ENCODE data around the gene MYPN. TPM values are rescaled to one million over a fixed set of nuclear protein-coding genes. Genes with fewer than 3 reads are reported as not detected.

Gene MYPN
- total RNA-seq, 3 donors from 2014 or later = 0.47 to 1.8 (median 0.93) TPM

- ATAC-seq (no peak), DNase-seq (no peak)
- Histone ChIP-seq H3K4me1 (ENCODE audit: low read depth) (no peaks in the 10 kb centered on the region), H3K36me3 (ENCODE audit: low read depth) (no peaks in the 10 kb centered on the region), H3K9me3 (no peaks in the 10 kb centered on the region), H3K4me3 (no peak overlapping the region)
- intact Hi-C loops (cut with DNase I, micrococcal nuclease) = loop anchor here in 1 of 2 donors (10.0 kb wide), 1 partner anchor 74 kb away; no protein-coding TSS in a partner anchor
- TF ChIP-seq CTCF (IDR thresholded peaks at IDR 0.05) = no peak
Observed at GRCh38 chr10:68080853-68081431, 28.3 kb upstream of the MYPN start.

- Histone ChIP-seq H3K9me3 (no peaks in the 10 kb centered on the region), H3K4me1 (ENCODE audit: low read depth) (no peaks in the 10 kb centered on the region), H3K36me3 (ENCODE audit: low read depth) (no peaks in the 10 kb centered on the region), H3K4me3 (no peak overlapping the region)
- no peak for TF ChIP-seq CTCF (IDR thresholded peaks at IDR 0.05)
- no peak for DNase-seq
- ATAC-seq = no peak
- intact Hi-C loops (cut with DNase I, micrococcal nuclease) = loop anchor here in 1 of 2 donors (10.0 kb wide), 1 partner anchor 73 kb away; no protein-coding TSS in a partner anchor
Observed at GRCh38 chr10:68081916-68082315, 27.4 kb upstream of the MYPN start.

GRCh38 chr10:68082872-68083271 lies 26.4 kb upstream of the MYPN start:
- H3K4me3 ChIP-seq = no peak overlapping the region
- H3K9me3 ChIP-seq = no peaks in the 10 kb centered on the region
- H3K36me3 ChIP-seq (ENCODE audit: low read depth) = no peaks in the 10 kb centered on the region
- no peaks in the 10 kb centered on the region for H3K4me1 ChIP-seq (ENCODE audit: low read depth)
- no peak for TF ChIP-seq CTCF (IDR thresholded peaks at IDR 0.05)
- ATAC-seq = no peak
- DNase-seq = no peak
- intact Hi-C loops (cut with DNase I, micrococcal nuclease) = loop anchor here in 1 of 2 donors (10.0 kb wide), 1 partner anchor 72 kb away; no protein-coding TSS in a partner anchor

- no peak for TF ChIP-seq CTCF (IDR thresholded peaks at IDR 0.05)
- Histone ChIP-seq H3K36me3 (ENCODE audit: low read depth) (no peaks in the 10 kb centered on the region), H3K4me1 (ENCODE audit: low read depth) (no peaks in the 10 kb centered on the region), H3K9me3 (no peaks in the 10 kb centered on the region), H3K4me3 (no peak overlapping the region)
- intact Hi-C loops (cut with DNase I, micrococcal nuclease) = loop anchor here in 1 of 2 donors (10.0 kb wide), 1 partner anchor 71 kb away; no protein-coding TSS in a partner anchor
- ATAC-seq = no peak
- no peak for DNase-seq
Observed at GRCh38 chr10:68083953-68084352, 25.3 kb upstream of the MYPN start.

- intact Hi-C loops (cut with DNase I, micrococcal nuclease) = loop anchor here in 1 of 2 donors (10.0 kb wide), 1 partner anchor 70 kb away; no protein-coding TSS in a partner anchor
- TF ChIP-seq CTCF (IDR thresholded peaks at IDR 0.05) = no peak
Observed at GRCh38 chr10:68084469-68084868, 24.8 kb upstream of the MYPN start.

More at GRCh38 chr10:68084469-68084868, 24.8 kb upstream of the MYPN start:
- Histone ChIP-seq H3K36me3 (ENCODE audit: low read depth) (no peaks in the 10 kb centered on the region), H3K4me3 (no peak overlapping the region), H3K9me3 (no peaks in the 10 kb centered on the region), H3K4me1 (ENCODE audit: low read depth) (no peaks in the 10 kb centered on the region)
- no peak for DNase-seq
- no peak for ATAC-seq
